GM23338 (cell line): Measurements from ENCODE around the gene FBN2. TPM values are rescaled to one million over a fixed set of nuclear protein-coding genes. Genes with fewer than 3 reads are reported as not detected.

ENCODE experiments used
- ATAC-seq: fragments of 200-7000 bp; cut with Tn5 transposase; 3 replicates; pipeline ENCODE4 v1.9.1; 2020
- DNase-seq: peaks from one replicate; pipeline ENCODE4 v3.0.0-alpha.2; 2015; ENCODE audit warnings: low spot score
- H2AFZ ChIP-seq: fragments of 200-600 bp; sonication (generic); 2 replicates; pipeline ENCODE4 v1.8.0; 2016; ENCODE audit warnings: antibody characterized with exemption, mild to moderate bottlenecking, moderate library complexity
- H3F3A ChIP-seq: fragments of 200-600 bp; sonication (generic); replicated peaks from 2 replicates; pipeline ENCODE4 v1.8.0; 2017; ENCODE audit warnings: antibody characterized with exemption, mixed run types, low read depth
- H3K27ac ChIP-seq: fragments of 200-600 bp; sonication (generic); 2 replicates; pipeline ENCODE4 v1.6.1; 2016; ENCODE audit warnings: low read depth
- H3K27me3 ChIP-seq: fragments of 200-600 bp; sonication (generic); 2 replicates; pipeline ENCODE4 v1.8.0; 2016; ENCODE audit warnings: mild to moderate bottlenecking, mixed run types, moderate library complexity; ENCODE audit not compliant: insufficient read depth
- H3K36me3 ChIP-seq: fragments of 200-600 bp; sonication (generic); 2 replicates; pipeline ENCODE4 v1.8.0; 2016; ENCODE audit warnings: mild to moderate bottlenecking; ENCODE audit not compliant: insufficient read depth
- H3K4me1 ChIP-seq: fragments of 200-600 bp; sonication (generic); 2 replicates; pipeline ENCODE4 v1.8.0; 2016; ENCODE audit warnings: mild to moderate bottlenecking, moderate library complexity; ENCODE audit not compliant: insufficient read depth
- H3K4me2 ChIP-seq: fragments of 200-600 bp; sonication (generic); 2 replicates; pipeline ENCODE4 v1.7.1; 2017; ENCODE audit warnings: mixed run types
- H3K4me3 ChIP-seq: fragments of 200-600 bp; sonication (generic); 2 replicates; pipeline ENCODE4 v1.6.1; 2016; ENCODE audit warnings: mixed run types
- H3K79me2 ChIP-seq: fragments of 200-600 bp; sonication (generic); replicated peaks from 2 replicates; pipeline ENCODE4 v1.8.0; 2017; ENCODE audit warnings: mild to moderate bottlenecking; ENCODE audit not compliant: insufficient read depth
- H3K9me2 ChIP-seq: fragments of 200-600 bp; sonication (generic); 2 replicates; pipeline ENCODE4 v1.8.0; 2017; ENCODE audit not compliant: insufficient read depth
- H4K20me1 ChIP-seq: fragments of 200-600 bp; sonication (generic); replicated peaks from 2 replicates; pipeline ENCODE4 v1.8.0; 2017; ENCODE audit warnings: mild to moderate bottlenecking; ENCODE audit not compliant: insufficient read depth
- H3K27ac Mint-ChIP-seq: 2 replicates; pipeline ENCODE4 v1.8.0; 2020; ENCODE audit warnings: inconsistent platforms, mild to moderate bottlenecking, moderate library complexity, mixed read lengths
- H3K27me3 Mint-ChIP-seq: 3 replicates; pipeline ENCODE4 v1.8.0; 2022; ENCODE audit warnings: low read depth, mild to moderate bottlenecking, moderate library complexity, mixed read lengths, inconsistent platforms; ENCODE audit not compliant: insufficient read depth, poor library complexity
- H3K36me3 Mint-ChIP-seq: 3 replicates; pipeline ENCODE4 v1.8.0; 2021; ENCODE audit warnings: low read depth, mild to moderate bottlenecking, inconsistent platforms, moderate library complexity, mixed read lengths
- H3K4me1 Mint-ChIP-seq: 3 replicates; pipeline ENCODE4 v1.8.0; 2020; ENCODE audit warnings: mild to moderate bottlenecking, inconsistent platforms, mixed read lengths
- H3K4me3 Mint-ChIP-seq: 3 replicates; pipeline ENCODE4 v1.8.0; 2021; ENCODE audit warnings: moderate library complexity, mild to moderate bottlenecking, inconsistent platforms, mixed read lengths
- H3K9me3 Mint-ChIP-seq: 3 replicates; pipeline ENCODE4 v1.8.0; 2020; ENCODE audit warnings: moderate library complexity, mild to moderate bottlenecking, inconsistent platforms, mixed read lengths
- CREB1 ChIP-seq: fragments of 250-450 bp; sonication (Bioruptor Pico); IDR thresholded peaks from 2 replicates; pipeline ENCODE4 v1.5.0; 2020; ENCODE audit warnings: low read depth, mild to moderate bottlenecking, moderate library complexity
- CTCF ChIP-seq, 2 experiments: fragments of 200-600 bp in 1 of 2; sonication (generic) in 1 of 2; conservative IDR thresholded peaks; 2 replicates each; pipeline versions ENCODE4 v1.5.1 to v1.6.1; 2016 to 2017; ENCODE audit warnings: antibody characterized with exemption in 2 of 2, low read depth in 2 of 2, mild to moderate bottlenecking in 2 of 2, moderate library complexity in 1 of 2
- EZH2 ChIP-seq: fragments of 200-600 bp; sonication (generic); IDR thresholded peaks from one replicate; pipeline ENCODE4 v1.8.0; 2017; ENCODE audit warnings: antibody characterized with exemption, mild to moderate bottlenecking, low read depth; ENCODE audit not compliant: unreplicated experiment
- NANOG ChIP-seq: IDR thresholded peaks from 2 replicates; pipeline ENCODE4 v1.6.1; 2016; ENCODE audit warnings: antibody characterized with exemption, borderline replicate concordance
- POLR2AphosphoS5 ChIP-seq: IDR thresholded peaks from 2 replicates; pipeline ENCODE4 v1.6.1; 2016; ENCODE audit warnings: antibody characterized with exemption, low read depth
- STAT1 ChIP-seq: IDR thresholded peaks from one replicate; pipeline ENCODE4 v1.6.1; 2016; ENCODE audit warnings: antibody characterized with exemption; ENCODE audit not compliant: unreplicated experiment
- ZNF114 ChIP-seq: fragments of 250-450 bp; sonication (Bioruptor Pico); IDR thresholded peaks from 2 replicates; pipeline ENCODE4 v1.5.0; 2020; ENCODE audit warnings: mild to moderate bottlenecking, moderate library complexity
- ZNF331 ChIP-seq: fragments of 250-450 bp; sonication (Bioruptor Pico); IDR thresholded peaks from 2 replicates; pipeline ENCODE4 v1.5.0; 2020; ENCODE audit warnings: low read depth, mild to moderate bottlenecking, moderate library complexity
- polyA plus RNA-seq: library from polyadenylated mRNA; unstranded; fragments of >200 nt; fragmentation: Nextera tagmentation; extraction: Ambion mirVana; gene quantifications from 2 replicates; pipeline ENCODE4 v1.2.1, GENCODE V29; 2016
- total RNA-seq: library from RNA; depleted of rRNA; stranded (reverse); fragments of >200 nt; shearing (Covaris generic); gene quantifications from 2 replicates; pipeline ENCODE4 v1.2.3, GENCODE V29; 2014
- TF ChIP-seq, protein P1 (sequence below): IDR thresholded peaks from one replicate; pipeline ENCODE4 v1.6.1; 2018; ENCODE audit warnings: antibody characterized with exemption; ENCODE audit not compliant: unreplicated experiment
- TF ChIP-seq, protein P2 (sequence below): IDR thresholded peaks from 2 replicates; pipeline ENCODE4 v1.6.1; 2016; ENCODE audit warnings: antibody characterized with exemption

Gene FBN2
- total and polyA plus RNA-seq, 2 experiments from 2014 or later: 2.6 to 13.6 TPM

- no peaks in the 10 kb centered on the region for H3K4me1 Mint-ChIP-seq
- Histone ChIP-seq H3F3A (no peaks in the 10 kb centered on the region), H3K4me2 (no peak overlapping the region), H3K9me2 (no peaks in the 10 kb centered on the region), H2AFZ (no peak overlapping the region), H3K79me2 (no peaks in the 10 kb centered on the region), H3K4me1 (no peaks in the 10 kb centered on the region), H3K27me3 (no peaks in the 10 kb centered on the region), H3K27ac (no peak overlapping the region), H3K4me3 (no peak overlapping the region), H3K36me3 (no peaks in the 10 kb centered on the region), H4K20me1 (no peaks in the 10 kb centered on the region)
- no peaks in the 10 kb centered on the region for H3K36me3 Mint-ChIP-seq
- no peak for ATAC-seq
- TF ChIP-seq, protein P1, sequence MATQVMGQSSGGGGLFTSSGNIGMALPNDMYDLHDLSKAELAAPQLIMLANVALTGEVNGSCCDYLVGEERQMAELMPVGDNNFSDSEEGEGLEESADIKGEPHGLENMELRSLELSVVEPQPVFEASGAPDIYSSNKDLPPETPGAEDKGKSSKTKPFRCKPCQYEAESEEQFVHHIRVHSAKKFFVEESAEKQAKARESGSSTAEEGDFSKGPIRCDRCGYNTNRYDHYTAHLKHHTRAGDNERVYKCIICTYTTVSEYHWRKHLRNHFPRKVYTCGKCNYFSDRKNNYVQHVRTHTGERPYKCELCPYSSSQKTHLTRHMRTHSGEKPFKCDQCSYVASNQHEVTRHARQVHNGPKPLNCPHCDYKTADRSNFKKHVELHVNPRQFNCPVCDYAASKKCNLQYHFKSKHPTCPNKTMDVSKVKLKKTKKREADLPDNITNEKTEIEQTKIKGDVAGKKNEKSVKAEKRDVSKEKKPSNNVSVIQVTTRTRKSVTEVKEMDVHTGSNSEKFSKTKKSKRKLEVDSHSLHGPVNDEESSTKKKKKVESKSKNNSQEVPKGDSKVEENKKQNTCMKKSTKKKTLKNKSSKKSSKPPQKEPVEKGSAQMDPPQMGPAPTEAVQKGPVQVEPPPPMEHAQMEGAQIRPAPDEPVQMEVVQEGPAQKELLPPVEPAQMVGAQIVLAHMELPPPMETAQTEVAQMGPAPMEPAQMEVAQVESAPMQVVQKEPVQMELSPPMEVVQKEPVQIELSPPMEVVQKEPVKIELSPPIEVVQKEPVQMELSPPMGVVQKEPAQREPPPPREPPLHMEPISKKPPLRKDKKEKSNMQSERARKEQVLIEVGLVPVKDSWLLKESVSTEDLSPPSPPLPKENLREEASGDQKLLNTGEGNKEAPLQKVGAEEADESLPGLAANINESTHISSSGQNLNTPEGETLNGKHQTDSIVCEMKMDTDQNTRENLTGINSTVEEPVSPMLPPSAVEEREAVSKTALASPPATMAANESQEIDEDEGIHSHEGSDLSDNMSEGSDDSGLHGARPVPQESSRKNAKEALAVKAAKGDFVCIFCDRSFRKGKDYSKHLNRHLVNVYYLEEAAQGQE: no peak
- TF ChIP-seq CREB1 (CRISPR knock-in tag): no peak
- no peak for TF ChIP-seq EZH2
- TF ChIP-seq STAT1: no peak
- no peak for TF ChIP-seq ZNF114
- no peak for TF ChIP-seq CTCF (conservative IDR thresholded peaks at IDR 0.05; ENCODE audit: low read depth in 2 of 2)
- TF ChIP-seq NANOG: no peak
- TF ChIP-seq, protein P2, sequence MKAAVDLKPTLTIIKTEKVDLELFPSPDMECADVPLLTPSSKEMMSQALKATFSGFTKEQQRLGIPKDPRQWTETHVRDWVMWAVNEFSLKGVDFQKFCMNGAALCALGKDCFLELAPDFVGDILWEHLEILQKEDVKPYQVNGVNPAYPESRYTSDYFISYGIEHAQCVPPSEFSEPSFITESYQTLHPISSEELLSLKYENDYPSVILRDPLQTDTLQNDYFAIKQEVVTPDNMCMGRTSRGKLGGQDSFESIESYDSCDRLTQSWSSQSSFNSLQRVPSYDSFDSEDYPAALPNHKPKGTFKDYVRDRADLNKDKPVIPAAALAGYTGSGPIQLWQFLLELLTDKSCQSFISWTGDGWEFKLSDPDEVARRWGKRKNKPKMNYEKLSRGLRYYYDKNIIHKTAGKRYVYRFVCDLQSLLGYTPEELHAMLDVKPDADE: no peak
- TF ChIP-seq ZNF331 (CRISPR knock-in tag): no peak
- TF ChIP-seq POLR2AphosphoS5: no peak
- no peak for DNase-seq
- no peaks in the 10 kb centered on the region for H3K9me3 Mint-ChIP-seq
- H3K27me3 Mint-ChIP-seq: peaks cover 2% of the 10 kb centered on the region
- H3K27ac Mint-ChIP-seq: no peak overlapping the region
- no peak overlapping the region for H3K4me3 Mint-ChIP-seq
Measured at GRCh38 chr5:128475693-128476092, 62.4 kb downstream of the FBN2 start.

DNA sequence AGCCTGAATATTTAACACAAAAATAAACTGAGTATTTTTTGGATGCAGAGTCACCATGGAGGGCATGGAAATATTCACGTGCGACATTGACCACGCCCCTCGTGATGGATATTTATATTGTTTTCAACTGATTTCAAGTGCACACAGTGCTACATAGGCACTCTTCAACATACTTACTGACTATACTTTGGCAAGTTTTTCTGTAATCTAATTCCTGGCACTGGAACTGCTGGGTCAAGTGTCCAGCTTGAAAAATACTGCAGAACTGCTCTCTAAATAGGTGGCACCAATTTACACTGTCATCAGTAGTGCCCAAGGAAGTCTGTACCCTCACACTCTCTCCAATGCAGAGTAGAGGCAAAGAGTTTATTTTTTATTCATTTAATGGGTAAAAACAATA is 65.1 kb downstream of the FBN2 start:
- H3K9me2 ChIP-seq: 0 out of 2 replicates have a peak, but pooled peaks cover 3% of the 10 kb centered on the region
- H3K79me2 ChIP-seq: no peaks in the 10 kb centered on the region
- H3K4me2 ChIP-seq: no peak overlapping the region
- H3F3A ChIP-seq: no peaks in the 10 kb centered on the region
- no peaks in the 10 kb centered on the region for H3K9me3 Mint-ChIP-seq
- H2AFZ ChIP-seq: no peak overlapping the region
- H4K20me1 ChIP-seq: no peaks in the 10 kb centered on the region
- no peaks in the 10 kb centered on the region for H3K27me3 ChIP-seq
- no peak for ATAC-seq
- no peak overlapping the region for H3K4me3 ChIP-seq
- no peaks in the 10 kb centered on the region for H3K27me3 Mint-ChIP-seq
- H3K4me1 Mint-ChIP-seq: no peaks in the 10 kb centered on the region
- peaks cover 10% of the 10 kb centered on the region; the same call in 1 of the 3 replicates for H3K36me3 Mint-ChIP-seq
- no peaks in the 10 kb centered on the region for H3K4me1 ChIP-seq
- no peak for DNase-seq
- H3K27ac ChIP-seq: no peak overlapping the region
- no peak overlapping the region for H3K4me3 Mint-ChIP-seq
- no peaks in the 10 kb centered on the region for H3K36me3 ChIP-seq
- no peak overlapping the region for H3K27ac Mint-ChIP-seq
- no peak for TF ChIP-seq EZH2
- no peak for TF ChIP-seq CTCF (conservative IDR thresholded peaks at IDR 0.05; ENCODE audit: low read depth in 2 of 2)
